Activated CD4-positive, alpha-beta T cell treated with anti-CD3 and anti-CD28 coated beads, Interleukin-2, amount 50 U/mL, for 48 hours (primary cell): ENCODE data around the gene OGT.
"Not testable (repeated sequence)": the region's sequence is repeated elsewhere in the genome, so short reads cannot be mapped to it uniquely, and the experiment has no call there.

Experiments used
- DNase-seq, 2 experiments: peaks; one replicate each; pipeline ENCODE4 v3.0.0-alpha.2; 2020

The OGT gene

GRCh38 chrX:71532753-71533425, at the start of gene OGT:
Gene OGT (plus strand): TSS chrX:71533104. CDS start chrX:71533300, 196 bp downstream.
- DNase-seq, result peak; percentile 90 to 94

DNA sequence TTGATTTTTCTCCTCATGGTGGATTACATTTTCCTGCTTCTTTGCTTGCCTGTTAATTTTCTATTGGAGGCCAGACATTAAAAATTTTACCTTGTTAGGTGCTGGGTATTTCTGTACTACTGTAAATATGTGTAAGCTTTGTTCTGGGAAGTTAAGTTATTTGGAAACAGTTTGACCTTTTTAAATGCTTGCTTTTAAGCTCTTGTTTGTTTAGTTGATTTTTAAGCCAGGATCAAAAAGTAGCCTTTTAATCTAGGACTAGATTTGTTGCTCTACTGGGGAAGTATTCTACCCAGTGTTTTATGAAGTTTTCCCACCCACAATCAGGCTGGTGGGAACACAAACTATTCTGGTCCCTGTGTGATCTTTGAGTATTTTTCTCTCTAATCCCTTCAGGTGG, 45.1 kb upstream of the OGT start:
- DNase-seq, result no peak

DNA sequence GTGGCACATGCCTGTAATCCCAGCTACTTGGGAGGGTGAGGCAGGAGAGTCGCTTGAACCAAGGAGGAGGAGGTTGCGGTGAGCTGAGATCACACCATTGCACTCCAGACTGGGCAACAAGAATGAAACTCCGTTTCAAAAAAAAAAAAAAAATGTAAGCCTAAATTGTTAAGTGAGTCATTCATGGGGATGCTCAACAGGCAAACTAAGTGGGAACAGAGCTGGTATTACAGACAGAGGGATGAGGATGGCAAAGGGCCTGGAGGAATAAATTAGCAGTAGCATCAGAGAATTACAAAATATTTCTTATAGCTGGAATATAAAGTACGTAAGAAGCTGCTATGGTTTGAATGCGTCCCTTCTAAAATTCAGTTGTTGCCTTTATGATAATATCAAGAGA, 43.4 kb upstream of the OGT start:
- DNase-seq, result no peak

GRCh38 chrX:71492231-71493065, 40.5 kb upstream of the OGT start:
- DNase-seq, result peak; percentile 49 to 61

DNA sequence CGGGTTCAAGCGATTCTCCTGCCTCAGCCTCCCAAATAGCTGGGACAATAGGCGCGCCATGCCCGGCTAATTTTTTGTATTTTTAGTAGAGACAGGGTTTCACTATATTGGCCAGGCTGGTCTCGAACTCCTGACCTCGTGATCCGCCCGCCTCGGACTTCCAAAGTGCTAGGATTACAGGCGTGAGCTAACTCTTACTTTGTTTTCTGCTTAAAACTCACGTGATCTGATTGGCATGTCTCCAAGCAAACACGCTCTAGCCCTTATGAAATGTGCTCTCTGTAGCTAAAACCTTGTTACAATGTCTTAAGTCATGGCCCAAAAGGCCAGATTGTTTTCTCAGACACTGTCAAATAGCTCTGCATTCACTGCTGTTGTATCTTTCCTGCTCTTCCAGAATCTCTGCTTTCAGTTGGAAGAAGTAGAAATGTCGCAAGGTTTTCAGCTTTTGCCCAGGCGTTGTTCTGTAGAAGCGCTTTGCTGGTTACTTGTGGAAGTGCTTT, 39.7 kb upstream of the OGT start:
- DNase-seq, result no peak

DNA sequence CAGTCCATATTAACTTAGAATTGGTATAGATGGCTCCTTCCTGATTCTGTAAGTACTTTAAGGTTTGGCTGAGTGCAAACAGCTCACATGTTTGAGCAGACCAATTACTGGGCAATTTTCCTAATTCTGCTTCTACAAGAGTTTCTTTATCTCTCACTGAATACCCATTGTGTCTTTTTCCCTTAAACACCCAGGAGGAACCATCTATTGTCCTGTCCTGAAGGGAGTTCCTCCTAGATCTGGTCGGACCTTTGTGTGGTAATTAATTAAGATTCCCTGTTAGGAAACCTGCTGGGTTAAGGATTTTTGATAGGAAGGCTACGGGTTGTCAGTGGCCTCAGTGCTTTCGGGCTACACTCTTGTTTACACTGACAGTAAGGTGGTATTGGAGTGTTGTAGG, 36.9 kb upstream of the OGT start:
- not testable (repeated sequence) for DNase-seq

GRCh38 chrX:71496476-71496875, 36.4 kb upstream of the OGT start:
- DNase-seq, result no peak

DNA sequence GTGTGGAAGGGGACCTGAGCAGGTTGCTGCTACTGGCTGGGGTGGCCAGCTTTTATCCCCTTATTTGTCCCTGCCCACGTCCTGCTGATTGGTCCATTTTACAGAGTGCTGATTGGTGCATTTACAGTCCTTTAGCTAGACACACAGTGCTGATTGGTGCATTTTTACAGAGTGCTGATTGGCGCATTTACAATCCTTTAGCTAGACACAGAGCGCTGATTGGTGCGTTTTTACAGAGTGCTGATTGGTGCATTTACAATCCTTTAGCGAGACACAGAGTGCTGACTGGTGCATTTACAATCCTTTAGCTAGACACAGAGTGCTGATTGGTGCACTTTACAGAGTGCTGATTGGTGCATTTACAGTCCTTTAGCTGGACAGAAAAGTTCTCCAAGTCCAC, 30.8 kb upstream of the OGT start:
- DNase-seq, result not testable (repeated sequence)

- DNase-seq, result no peak
Observed at GRCh38 chrX:71504346-71504745, 28.6 kb upstream of the OGT start.

GRCh38 chrX:71509289-71509688, 23.6 kb upstream of the OGT start:
- no peak for DNase-seq

- no peak for DNase-seq
Observed at GRCh38 chrX:71510161-71510560, 22.7 kb upstream of the OGT start.

- DNase-seq, result not testable (repeated sequence)
Observed at GRCh38 chrX:71513731-71514130, 19.2 kb upstream of the OGT start.

GRCh38 chrX:71514367-71515037, 18.4 kb upstream of the OGT start:
- peak; percentile 7 to 17 for DNase-seq

DNA sequence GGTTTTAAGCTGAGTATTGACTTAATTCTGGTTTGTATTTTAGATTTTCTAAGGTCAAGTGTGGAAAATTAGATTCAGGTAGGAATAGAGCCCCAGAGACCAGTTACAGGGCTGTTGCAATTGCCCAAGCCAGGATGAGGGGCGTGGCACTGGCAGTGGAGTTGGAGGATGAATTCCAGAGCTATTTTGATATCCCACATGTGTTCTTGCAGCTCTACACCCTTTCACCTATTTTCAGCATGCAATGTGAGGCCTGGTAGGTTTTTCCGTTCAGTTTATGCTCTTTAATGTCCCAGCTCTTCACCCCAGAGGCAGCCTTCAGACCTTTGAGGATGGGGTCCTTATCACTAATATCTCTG, 17.9 kb upstream of the OGT start:
- DNase-seq, result no peak

- DNase-seq, result no peak
Observed at GRCh38 chrX:71525316-71525715, 7.6 kb upstream of the OGT start.

DNA sequence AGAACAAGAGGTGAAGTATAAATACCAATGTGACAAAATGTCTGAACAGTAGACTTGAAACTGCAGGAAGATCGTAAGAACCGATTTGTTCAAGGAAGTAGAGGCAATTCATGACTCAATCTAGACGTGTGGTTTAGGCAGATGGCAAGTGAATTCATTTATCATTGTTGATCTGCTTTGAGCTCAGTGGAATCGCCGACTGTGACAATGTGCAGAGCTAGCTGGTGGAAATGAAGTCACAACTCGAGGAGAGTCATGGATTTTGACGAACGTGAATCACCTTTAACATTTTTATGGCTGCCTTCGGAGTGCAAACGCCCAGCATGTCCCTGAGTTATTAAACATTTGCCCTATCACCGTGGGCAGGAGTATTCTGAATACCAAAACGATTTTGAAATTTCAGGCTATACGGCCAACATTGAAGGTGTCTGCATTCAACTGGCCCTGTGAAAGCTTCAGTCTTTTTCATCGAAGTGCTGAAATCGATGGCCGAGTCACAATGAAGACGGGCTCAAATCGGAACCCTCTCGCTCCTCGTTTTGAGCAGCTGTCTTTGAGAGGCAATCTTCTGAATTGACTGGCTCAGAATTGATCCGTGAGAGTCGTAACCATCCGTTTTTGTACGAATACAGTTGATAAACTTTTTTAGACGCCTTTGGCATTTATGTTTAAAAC, 689 bp upstream of the OGT start:
- DNase-seq, result peak in 1 of 2 experiments; percentile 57

GRCh38 chrX:71533516-71533850, 579 bp downstream of the OGT start:
- DNase-seq, result no peak

DNA sequence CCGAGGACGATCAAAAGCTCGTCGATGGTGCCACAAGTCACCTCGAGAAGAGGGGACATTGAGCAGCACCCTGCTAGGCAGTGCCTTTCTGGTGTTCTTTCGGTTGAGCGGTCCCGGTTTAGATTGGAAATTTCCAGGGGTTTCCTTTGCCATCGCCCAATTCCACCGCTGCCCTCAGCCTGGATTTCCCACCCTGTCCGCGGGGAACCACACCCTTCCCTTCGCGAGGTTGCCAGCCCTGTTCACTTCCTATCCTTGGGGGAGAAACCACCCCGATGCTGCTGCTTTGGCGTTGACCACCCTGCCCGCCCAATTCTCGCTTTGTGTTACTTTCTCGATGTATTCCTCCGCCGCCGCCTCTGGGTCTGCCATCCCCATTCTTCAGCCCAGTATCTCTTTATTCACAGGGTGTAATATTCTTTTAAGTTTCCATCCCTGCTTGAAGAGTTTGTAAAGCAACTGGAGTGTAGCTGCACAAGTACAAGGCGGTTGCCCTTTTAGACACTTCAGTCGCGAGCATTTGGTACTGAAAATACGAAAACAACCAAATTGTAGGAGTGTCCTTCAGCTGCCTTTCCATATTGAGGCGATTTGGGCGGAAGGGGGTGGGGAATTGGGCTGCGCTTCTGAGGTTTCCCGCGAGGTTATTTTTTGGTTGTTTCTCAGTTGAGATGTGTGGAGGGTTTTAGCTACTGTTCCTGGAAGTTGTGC, 1.1 kb downstream of the OGT start:
- DNase-seq, result peak; percentile 55 to 68

- DNase-seq, result no peak
Observed at GRCh38 chrX:71534773-71535544, 2.1 kb downstream of the OGT start.

GRCh38 chrX:71536285-71536684, 3.4 kb downstream of the OGT start:
- peak in 1 of 2 experiments; percentile 50 for DNase-seq

DNA sequence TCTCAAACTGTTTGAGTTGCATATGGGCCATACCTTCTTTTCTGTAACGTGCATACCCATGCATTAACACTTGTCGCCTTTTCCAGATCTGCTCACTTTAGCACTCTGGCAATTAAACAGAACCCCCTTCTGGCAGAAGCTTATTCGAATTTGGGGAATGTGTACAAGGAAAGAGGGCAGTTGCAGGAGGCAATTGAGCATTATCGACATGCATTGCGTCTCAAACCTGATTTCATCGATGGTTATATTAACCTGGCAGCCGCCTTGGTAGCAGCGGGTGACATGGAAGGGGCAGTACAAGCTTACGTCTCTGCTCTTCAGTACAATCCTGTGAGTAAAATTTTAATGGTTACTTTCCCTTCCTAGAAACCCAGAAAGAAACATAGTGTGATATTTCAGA, 4.8 kb downstream of the OGT start:
- DNase-seq, result no peak

DNA sequence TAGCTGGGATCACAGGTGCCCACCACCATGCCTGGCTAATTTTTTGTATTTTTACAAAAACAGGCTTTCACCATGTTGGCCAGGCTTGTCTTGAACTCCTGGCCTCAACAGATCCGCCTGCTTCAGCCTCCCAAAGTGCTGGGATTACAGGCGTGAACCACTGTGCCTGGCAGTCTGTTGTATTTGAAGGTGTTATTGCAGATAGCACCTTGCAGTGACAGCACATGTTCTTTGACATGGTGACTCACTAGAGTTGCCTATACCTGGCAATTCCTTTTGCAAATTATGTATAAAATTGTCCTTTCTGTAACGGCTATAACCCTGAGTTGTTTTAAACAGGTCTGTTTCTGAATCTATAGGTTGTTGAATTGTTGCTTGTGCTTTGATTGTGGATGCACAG, 7.9 kb downstream of the OGT start:
- no peak for DNase-seq
